DND-41 (cell line): ENCODE data around the gene CPHXL.

Source experiments
- CTCF ChIP-seq: IDR thresholded peaks from 2 replicates; pipeline ENCODE4 v1.5.1; 2012; ENCODE audit warnings: borderline replicate concordance, low read length, moderate library complexity, mild to moderate bottlenecking; ENCODE audit not compliant: poor library complexity, severe bottlenecking; ENCODE audit errors: extremely low read depth
- EZH2 ChIP-seq: IDR thresholded peaks from 3 replicates; pipeline ENCODE4 v1.6.1; 2012; ENCODE audit warnings: borderline replicate concordance, low read depth, mild to moderate bottlenecking, moderate library complexity, low read length, inconsistent platforms; ENCODE audit not compliant: severe bottlenecking

GRCh38 chr16:75732871-75733270 is 6.6 kb upstream of the CPHXL start:
- TF ChIP-seq CTCF (no peak), EZH2 (no peak)
